Neutrophil (primary cell): ENCODE results near the gene ERBB2.
"Not testable (repeated sequence)": the region's sequence is repeated elsewhere in the genome, so short reads cannot be mapped to it uniquely, and the experiment has no call there.

ENCODE experiments used
- H3K27ac ChIP-seq: fragments of 200-600 bp; sonication (generic); 2 replicates; pipeline ENCODE4 v1.5.1; 2016; ENCODE audit warnings: mild to moderate bottlenecking, moderate library complexity
- H3K27me3 ChIP-seq: fragments of 200-600 bp; sonication (generic); 2 replicates; pipeline ENCODE4 v1.6.0; 2016; ENCODE audit warnings: mild to moderate bottlenecking
- H3K36me3 ChIP-seq: fragments of 200-600 bp; sonication (generic); 2 replicates; pipeline ENCODE4 v1.5.1; 2017
- H3K4me1 ChIP-seq, 2 experiments: fragments of 200-600 bp in 1 of 2; sonication (generic) in 1 of 2; 1 replicate in 1 of 2; 2 replicates in 1 of 2; pipeline versions ENCODE4 v1.5.1 to v1.6.1; 2013 to 2016; ENCODE audit warnings: low read depth in 1 of 2, low read length in 1 of 2, mild to moderate bottlenecking in 1 of 2, moderate library complexity in 1 of 2; ENCODE audit not compliant: control insufficient read depth in 1 of 2, insufficient read depth in 1 of 2
- H3K4me3 ChIP-seq, 2 experiments: fragments of 200-600 bp in 1 of 2; sonication (generic) in 1 of 2; 1 replicate in 1 of 2; 2 replicates in 1 of 2; pipeline ENCODE4 v1.5.1; 2013 to 2016; ENCODE audit warnings: low read depth in 1 of 2, low read length in 1 of 2, mild to moderate bottlenecking in 1 of 2, moderate library complexity in 1 of 2
- H3K9me3 ChIP-seq: fragments of 200-600 bp; sonication (generic); 2 replicates; pipeline ENCODE4 v1.5.1; 2016
- TF ChIP-seq, protein P1 (sequence below): fragments of 200-600 bp; sonication (generic); IDR thresholded peaks from 2 replicates; pipeline ENCODE4 v1.5.1; 2016; ENCODE audit warnings: antibody characterized with exemption

ERBB2 gene

DNA sequence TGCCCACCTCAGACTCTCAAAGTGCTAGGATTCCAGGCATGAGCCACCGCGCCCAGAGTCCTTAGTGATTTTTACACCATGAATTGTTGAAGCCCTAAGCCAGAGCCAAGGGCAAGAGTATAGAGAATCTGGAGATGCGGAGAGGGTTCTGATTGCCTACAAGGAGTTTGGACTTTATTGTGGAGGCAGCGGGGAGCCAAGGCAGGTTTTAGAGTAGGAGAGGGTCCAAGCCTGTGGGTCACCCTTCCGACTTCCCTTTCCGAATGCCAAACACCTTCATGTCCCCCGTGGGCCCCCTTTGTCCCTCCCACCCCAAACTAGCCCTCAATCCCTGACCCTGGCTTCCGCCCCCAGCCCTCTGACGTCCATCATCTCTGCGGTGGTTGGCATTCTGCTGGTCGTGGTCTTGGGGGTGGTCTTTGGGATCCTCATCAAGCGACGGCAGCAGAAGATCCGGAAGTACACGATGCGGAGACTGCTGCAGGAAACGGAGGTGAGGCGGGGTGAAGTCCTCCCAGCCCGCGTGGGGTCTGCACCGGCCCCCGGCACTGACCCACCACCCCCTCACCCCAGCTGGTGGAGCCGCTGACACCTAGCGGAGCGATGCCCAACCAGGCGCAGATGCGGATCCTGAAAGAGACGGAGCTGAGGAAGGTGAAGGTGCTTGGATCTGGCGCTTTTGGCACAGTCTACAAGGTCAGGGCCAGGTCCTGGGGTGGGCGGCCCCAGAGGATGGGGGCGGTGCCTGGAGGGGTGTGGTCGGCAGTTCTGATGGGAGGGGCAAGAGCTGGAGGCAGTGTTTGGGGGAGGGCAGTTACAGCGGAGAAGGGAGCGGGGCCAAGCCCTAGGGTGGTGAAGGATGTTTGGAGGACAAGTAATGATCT lies 23.3 kb downstream of the ERBB2 start:
- no peaks in the 10 kb centered on the region for H3K27me3 ChIP-seq

DNA sequence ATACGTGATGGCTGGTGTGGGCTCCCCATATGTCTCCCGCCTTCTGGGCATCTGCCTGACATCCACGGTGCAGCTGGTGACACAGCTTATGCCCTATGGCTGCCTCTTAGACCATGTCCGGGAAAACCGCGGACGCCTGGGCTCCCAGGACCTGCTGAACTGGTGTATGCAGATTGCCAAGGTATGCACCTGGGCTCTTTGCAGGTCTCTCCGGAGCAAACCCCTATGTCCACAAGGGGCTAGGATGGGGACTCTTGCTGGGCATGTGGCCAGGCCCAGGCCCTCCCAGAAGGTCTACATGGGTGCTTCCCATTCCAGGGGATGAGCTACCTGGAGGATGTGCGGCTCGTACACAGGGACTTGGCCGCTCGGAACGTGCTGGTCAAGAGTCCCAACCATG lies 24.9 kb downstream of the ERBB2 start:
- peaks cover 33% of the 10 kb centered on the region for H3K36me3 ChIP-seq
- H3K4me1 ChIP-seq: peaks cover 5 to 8% of the 10 kb centered on the region in 2 experiments
- H3K27ac ChIP-seq: no peak overlapping the region
- H3K9me3 ChIP-seq: no peaks in the 10 kb centered on the region
- H3K4me3 ChIP-seq: no peak overlapping the region
- H3K27me3 ChIP-seq: no peaks in the 10 kb centered on the region
- TF ChIP-seq, protein P1, sequence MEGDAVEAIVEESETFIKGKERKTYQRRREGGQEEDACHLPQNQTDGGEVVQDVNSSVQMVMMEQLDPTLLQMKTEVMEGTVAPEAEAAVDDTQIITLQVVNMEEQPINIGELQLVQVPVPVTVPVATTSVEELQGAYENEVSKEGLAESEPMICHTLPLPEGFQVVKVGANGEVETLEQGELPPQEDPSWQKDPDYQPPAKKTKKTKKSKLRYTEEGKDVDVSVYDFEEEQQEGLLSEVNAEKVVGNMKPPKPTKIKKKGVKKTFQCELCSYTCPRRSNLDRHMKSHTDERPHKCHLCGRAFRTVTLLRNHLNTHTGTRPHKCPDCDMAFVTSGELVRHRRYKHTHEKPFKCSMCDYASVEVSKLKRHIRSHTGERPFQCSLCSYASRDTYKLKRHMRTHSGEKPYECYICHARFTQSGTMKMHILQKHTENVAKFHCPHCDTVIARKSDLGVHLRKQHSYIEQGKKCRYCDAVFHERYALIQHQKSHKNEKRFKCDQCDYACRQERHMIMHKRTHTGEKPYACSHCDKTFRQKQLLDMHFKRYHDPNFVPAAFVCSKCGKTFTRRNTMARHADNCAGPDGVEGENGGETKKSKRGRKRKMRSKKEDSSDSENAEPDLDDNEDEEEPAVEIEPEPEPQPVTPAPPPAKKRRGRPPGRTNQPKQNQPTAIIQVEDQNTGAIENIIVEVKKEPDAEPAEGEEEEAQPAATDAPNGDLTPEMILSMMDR: no peak

More for the DNA sequence above, 23.3 kb downstream of the ERBB2 start:
- no peak overlapping the region for H3K4me3 ChIP-seq
- H3K36me3 ChIP-seq: peaks cover 18% of the 10 kb centered on the region
- no peak overlapping the region for H3K27ac ChIP-seq
- TF ChIP-seq, protein P1: no peak
- H3K9me3 ChIP-seq: no peaks in the 10 kb centered on the region
- no peaks in the 10 kb centered on the region for H3K4me1 ChIP-seq

DNA sequence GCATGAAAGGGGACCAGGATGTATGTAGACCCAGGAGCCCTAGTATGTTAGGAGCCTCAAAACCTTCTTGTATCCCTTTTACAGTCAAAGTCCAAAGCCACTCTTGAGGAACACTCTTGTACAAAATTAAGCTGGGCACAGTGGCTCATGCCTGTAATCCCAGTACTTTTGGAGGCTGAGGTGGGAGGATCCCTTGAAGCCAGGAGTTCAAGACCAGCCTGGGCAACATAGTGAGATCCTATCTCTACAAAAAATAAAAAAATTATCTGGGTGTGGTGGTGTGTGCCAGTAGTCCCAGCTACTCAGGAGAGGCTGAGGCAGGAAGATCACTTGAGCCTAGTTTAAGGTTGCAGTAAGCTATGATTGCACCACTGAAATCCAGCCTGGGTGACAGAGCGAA lies 26.1 kb downstream of the ERBB2 start:
- H3K27me3 ChIP-seq, H3K27ac ChIP-seq, H3K4me3 ChIP-seq, H3K9me3 ChIP-seq: not testable (repeated sequence)
- Histone ChIP-seq H3K36me3 (peaks cover 33% of the 10 kb centered on the region), H3K4me1 (peaks cover 15 to 17% of the 10 kb centered on the region in 2 experiments)

DNA sequence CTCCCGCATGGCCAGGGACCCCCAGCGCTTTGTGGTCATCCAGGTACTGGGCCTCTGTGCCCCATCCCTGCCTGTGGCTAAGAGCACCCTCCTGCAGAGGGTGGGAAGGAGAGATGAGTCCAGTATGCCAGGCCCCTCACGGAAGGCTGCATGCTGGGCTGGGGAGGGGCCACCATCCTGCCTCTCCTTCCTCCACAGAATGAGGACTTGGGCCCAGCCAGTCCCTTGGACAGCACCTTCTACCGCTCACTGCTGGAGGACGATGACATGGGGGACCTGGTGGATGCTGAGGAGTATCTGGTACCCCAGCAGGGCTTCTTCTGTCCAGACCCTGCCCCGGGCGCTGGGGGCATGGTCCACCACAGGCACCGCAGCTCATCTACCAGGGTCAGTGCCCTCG lies 26.8 kb downstream of the ERBB2 start:
- H3K4me1 ChIP-seq: peaks cover 15 to 17% of the 10 kb centered on the region in 2 experiments
- H3K27ac ChIP-seq: no peak overlapping the region
- H3K36me3 ChIP-seq: peaks cover 33% of the 10 kb centered on the region
- TF ChIP-seq, protein P1: no peak
- H3K4me3 ChIP-seq: no peak overlapping the region
- no peaks in the 10 kb centered on the region for H3K9me3 ChIP-seq
- peaks cover 3% of the 10 kb centered on the region for H3K27me3 ChIP-seq

DNA sequence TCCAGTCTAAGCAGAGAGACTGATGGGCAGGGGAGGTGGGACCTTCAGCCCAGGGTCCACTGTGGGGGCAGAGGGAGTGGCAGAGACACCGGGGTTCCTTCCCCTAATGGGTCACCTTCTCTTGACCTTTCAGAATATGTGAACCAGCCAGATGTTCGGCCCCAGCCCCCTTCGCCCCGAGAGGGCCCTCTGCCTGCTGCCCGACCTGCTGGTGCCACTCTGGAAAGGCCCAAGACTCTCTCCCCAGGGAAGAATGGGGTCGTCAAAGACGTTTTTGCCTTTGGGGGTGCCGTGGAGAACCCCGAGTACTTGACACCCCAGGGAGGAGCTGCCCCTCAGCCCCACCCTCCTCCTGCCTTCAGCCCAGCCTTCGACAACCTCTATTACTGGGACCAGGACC lies 27.7 kb downstream of the ERBB2 start:
- TF ChIP-seq, protein P1: no peak
- Histone ChIP-seq H3K27ac (no peak overlapping the region), H3K4me3 (no peak overlapping the region), H3K9me3 (no peaks in the 10 kb centered on the region), H3K27me3 (peaks cover 12% of the 10 kb centered on the region), H3K36me3 (peaks cover 33% of the 10 kb centered on the region), H3K4me1 (peaks cover 15 to 17% of the 10 kb centered on the region in 2 experiments)

DNA sequence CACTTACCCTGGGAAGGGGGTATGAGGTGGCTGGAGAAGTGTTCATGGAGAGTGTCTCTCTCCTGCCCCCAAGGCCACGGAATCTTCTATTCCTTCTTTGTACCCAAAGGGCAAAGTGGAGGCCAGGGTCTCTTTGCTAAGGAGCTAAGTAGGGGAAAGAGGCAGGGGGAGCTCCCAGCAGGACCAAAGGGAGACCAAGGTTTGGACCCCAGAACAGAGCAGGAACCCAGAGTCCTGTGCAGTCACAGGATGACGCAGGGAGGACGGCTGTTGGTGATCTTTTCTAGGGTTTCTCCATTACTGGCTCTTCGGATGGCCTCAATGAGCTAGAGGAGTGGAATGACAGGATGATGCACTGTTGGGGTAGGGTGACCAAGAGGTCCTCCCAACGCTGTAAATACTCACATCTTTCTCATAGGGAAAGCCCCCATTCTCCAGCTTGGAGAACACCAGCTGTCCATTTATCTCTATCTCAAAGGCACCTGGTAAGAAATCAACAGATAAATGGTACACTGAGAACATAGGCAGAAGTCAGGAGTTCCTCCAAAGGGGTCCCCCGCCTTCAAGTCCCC lies 29.5 kb downstream of the ERBB2 start:
- no peaks in the 10 kb centered on the region for H3K9me3 ChIP-seq
- peak overlapping the region; percentile 95 for H3K27ac ChIP-seq
- peak overlapping the region; percentile 71 to 91 for H3K4me3 ChIP-seq
- TF ChIP-seq, protein P1: no peak
- H3K36me3 ChIP-seq: peaks cover 33% of the 10 kb centered on the region
- peaks cover 27% of the 10 kb centered on the region for H3K27me3 ChIP-seq
- peaks cover 15 to 17% of the 10 kb centered on the region in 2 experiments for H3K4me1 ChIP-seq
